ENCODE results near the gene KANSL1. TPM values are rescaled to one million over a fixed set of nuclear protein-coding genes. Genes with fewer than 3 reads are reported as not detected.
A peak's percentile ranks its signal among the peaks of the same experiment; 100 is the strongest.

KANSL1 gene
- total and polyA plus RNA-seq, 12 donors: 23.2 to 81.2 (median 58.0) TPM

GRCh38 chr17:46198233-46198632 lies 5.0 kb upstream of the KANSL1 start:
- TF ChIP-seq, protein P1, sequence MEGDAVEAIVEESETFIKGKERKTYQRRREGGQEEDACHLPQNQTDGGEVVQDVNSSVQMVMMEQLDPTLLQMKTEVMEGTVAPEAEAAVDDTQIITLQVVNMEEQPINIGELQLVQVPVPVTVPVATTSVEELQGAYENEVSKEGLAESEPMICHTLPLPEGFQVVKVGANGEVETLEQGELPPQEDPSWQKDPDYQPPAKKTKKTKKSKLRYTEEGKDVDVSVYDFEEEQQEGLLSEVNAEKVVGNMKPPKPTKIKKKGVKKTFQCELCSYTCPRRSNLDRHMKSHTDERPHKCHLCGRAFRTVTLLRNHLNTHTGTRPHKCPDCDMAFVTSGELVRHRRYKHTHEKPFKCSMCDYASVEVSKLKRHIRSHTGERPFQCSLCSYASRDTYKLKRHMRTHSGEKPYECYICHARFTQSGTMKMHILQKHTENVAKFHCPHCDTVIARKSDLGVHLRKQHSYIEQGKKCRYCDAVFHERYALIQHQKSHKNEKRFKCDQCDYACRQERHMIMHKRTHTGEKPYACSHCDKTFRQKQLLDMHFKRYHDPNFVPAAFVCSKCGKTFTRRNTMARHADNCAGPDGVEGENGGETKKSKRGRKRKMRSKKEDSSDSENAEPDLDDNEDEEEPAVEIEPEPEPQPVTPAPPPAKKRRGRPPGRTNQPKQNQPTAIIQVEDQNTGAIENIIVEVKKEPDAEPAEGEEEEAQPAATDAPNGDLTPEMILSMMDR (IDR thresholded peaks at IDR 0.05): no peak
- no peak for TF ChIP-seq POLR2A (IDR thresholded peaks at IDR 0.05)
- Histone ChIP-seq H3K4me3 (no peak overlapping the region), H3K27ac (no peak overlapping the region), H3K36me3 (replicated peaks in 1 of 2) (no peaks in the 10 kb centered on the region), H3K27me3 (no peaks in the 10 kb centered on the region), H3K9me3 (replicated peaks in 1 of 3) (no peaks in the 10 kb centered on the region), H3K4me1 (replicated peaks in 1 of 2) (peaks cover 4 to 28% of the 10 kb centered on the region in 2 donors)
- intact Hi-C loops (cut with DNase I): no loop called here
- 87 to 96% (median 93%) methylated on average over 1 of the region's 1 CpG for WGBS, 4 donors
- DNase-seq: no peak

- intact Hi-C loops (cut with DNase I): no loop called here
- DNase-seq: no peak
- 88 to 95% (median 91%) methylated on average over 6 of the region's 6 CpGs for WGBS, 4 donors
- Histone ChIP-seq H3K4me3 (no peak overlapping the region), H3K4me1 (replicated peaks in 1 of 2) (peaks cover 4 to 28% of the 10 kb centered on the region in 2 donors), H3K36me3 (replicated peaks in 1 of 2) (no peaks in the 10 kb centered on the region), H3K27me3 (no peaks in the 10 kb centered on the region), H3K27ac (no peak overlapping the region), H3K9me3 (replicated peaks in 1 of 3) (no peaks in the 10 kb centered on the region)
- TF ChIP-seq, protein P1 (IDR thresholded peaks at IDR 0.05): no peak
- no peak for TF ChIP-seq POLR2A (IDR thresholded peaks at IDR 0.05)
These were observed 4.3 kb upstream of the KANSL1 start for GRCh38 chr17:46197530-46197929.

- H3K27ac ChIP-seq: peak overlapping the region in 1 of 5 donors; percentile 10
- H3K4me3 ChIP-seq: no peak overlapping the region
- peak in 5 of 7 donors; percentile 41 to 59 (median 53) for DNase-seq
- intact Hi-C loops (cut with DNase I): no loop called here
- TF ChIP-seq, protein P1 (IDR thresholded peaks at IDR 0.05): no peak
- TF ChIP-seq POLR2A (IDR thresholded peaks at IDR 0.05): no peak
- no peaks in the 10 kb centered on the region for H3K9me3 ChIP-seq (replicated peaks in 1 of 3)
- H3K36me3 ChIP-seq (replicated peaks in 1 of 2): no peaks in the 10 kb centered on the region
- 54 to 72% (median 66%) methylated on average over 2 of the region's 2 CpGs for WGBS, 4 donors
- H3K27me3 ChIP-seq: no peaks in the 10 kb centered on the region
- peaks cover 4 to 23% of the 10 kb centered on the region in 2 donors for H3K4me1 ChIP-seq (replicated peaks in 1 of 2)
These were observed 2.9 kb upstream of the KANSL1 start for GRCh38 chr17:46195939-46196716.

DNA sequence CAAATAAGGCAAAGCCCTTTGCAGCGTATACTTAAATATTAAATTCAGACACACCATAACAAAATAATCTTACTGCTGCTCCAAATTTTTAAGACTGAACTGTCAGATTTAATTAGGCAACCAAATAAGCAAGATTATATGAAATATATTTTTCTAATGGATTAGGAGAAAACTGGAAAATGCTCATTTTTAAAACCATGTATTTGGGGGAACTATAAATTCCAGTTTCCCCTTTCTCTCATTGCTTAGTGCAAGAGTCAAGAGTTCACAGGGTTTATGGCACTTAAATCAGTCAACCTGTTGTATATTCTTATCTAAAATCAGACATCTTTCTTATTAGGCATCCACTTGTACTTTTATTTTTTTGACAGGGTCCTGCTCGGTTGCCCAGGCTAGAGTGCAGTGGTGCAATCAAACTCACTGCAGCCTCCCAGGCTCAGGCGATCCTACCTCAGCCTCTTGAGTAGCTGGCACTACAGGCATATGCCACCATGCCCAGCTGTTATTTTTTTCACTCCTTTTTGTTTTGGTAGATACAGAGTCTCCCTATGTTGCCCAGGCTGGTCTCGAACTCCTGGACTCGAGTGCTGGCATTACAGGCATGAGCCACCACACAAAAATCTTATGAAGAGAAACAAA lies 2.1 kb upstream of the KANSL1 start:
- no peak for DNase-seq
- TF ChIP-seq POLR2A (IDR thresholded peaks at IDR 0.05): no peak
- TF ChIP-seq, protein P1 (IDR thresholded peaks at IDR 0.05): no peak
- Histone ChIP-seq H3K4me3 (no peak overlapping the region), H3K27ac (peak overlapping the region in 1 of 5 donors; percentile 100), H3K9me3 (replicated peaks in 1 of 3) (no peaks in the 10 kb centered on the region), H3K27me3 (no peaks in the 10 kb centered on the region), H3K4me1 (replicated peaks in 1 of 2) (peaks cover 4 to 30% of the 10 kb centered on the region in 2 donors), H3K36me3 (replicated peaks in 1 of 2) (no peaks in the 10 kb centered on the region)
- intact Hi-C loops (cut with DNase I): no loop called here
- 77 to 79% (median 77%) methylated on average over 5 of the region's 5 CpGs for WGBS, 4 donors
